Measurements from ENCODE around the gene ZWILCH.

The ZWILCH gene

DNA sequence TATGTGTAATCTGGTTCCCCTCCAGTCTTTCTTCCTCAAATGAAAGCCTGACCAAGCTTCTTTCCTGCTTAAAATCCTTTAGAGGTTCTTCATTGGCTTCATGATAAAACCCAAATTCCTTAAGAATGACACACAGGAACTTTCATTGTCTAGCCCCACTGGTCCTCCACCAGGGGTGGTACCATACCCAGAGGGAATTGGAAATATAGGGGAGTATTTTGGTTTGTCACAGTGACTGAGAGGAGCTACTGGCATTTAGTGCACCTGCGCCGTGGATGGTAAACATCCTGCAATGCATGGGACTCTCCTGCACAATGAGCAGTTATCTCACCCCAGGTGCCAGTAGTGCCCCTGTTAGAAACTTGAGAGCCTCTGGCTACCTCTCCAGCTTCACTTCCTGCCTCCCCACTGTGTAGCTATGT is 10.8 kb downstream of the ZWILCH start:
- H3K4me3 ChIP-seq (ENCODE audit: low read depth, low read length): no peak overlapping the region
- TF ChIP-seq, protein P1, sequence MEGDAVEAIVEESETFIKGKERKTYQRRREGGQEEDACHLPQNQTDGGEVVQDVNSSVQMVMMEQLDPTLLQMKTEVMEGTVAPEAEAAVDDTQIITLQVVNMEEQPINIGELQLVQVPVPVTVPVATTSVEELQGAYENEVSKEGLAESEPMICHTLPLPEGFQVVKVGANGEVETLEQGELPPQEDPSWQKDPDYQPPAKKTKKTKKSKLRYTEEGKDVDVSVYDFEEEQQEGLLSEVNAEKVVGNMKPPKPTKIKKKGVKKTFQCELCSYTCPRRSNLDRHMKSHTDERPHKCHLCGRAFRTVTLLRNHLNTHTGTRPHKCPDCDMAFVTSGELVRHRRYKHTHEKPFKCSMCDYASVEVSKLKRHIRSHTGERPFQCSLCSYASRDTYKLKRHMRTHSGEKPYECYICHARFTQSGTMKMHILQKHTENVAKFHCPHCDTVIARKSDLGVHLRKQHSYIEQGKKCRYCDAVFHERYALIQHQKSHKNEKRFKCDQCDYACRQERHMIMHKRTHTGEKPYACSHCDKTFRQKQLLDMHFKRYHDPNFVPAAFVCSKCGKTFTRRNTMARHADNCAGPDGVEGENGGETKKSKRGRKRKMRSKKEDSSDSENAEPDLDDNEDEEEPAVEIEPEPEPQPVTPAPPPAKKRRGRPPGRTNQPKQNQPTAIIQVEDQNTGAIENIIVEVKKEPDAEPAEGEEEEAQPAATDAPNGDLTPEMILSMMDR (IDR thresholded peaks at IDR 0.05; ENCODE audit: control insufficient read depth, extremely low read depth, insufficient read depth): no peak
- DNase-seq (ENCODE audit: low read depth): no peak

DNA sequence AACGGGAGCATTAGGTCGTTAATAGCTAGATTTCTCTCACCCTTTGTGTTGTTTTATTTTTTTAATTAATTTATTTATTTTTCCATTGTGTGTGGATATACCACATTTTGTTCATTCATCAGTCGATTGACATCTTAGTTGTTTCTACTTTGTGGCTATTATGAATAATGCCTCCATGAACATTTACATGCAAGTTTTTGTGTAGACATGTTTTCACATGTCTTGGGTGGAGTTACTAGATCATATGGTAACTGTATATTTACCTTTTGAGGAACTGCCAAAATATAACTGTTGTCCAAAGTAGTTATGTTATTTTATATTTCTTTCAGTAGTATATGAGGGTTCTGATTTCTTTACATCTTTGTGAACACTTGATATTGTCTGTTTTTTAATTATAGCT is 18.8 kb downstream of the ZWILCH start:
- no peak for DNase-seq (ENCODE audit: low read depth)
- no peak overlapping the region for H3K4me3 ChIP-seq (ENCODE audit: low read depth, low read length)
- TF ChIP-seq, protein P1 (IDR thresholded peaks at IDR 0.05; ENCODE audit: control insufficient read depth, extremely low read depth, insufficient read depth): no peak

DNA sequence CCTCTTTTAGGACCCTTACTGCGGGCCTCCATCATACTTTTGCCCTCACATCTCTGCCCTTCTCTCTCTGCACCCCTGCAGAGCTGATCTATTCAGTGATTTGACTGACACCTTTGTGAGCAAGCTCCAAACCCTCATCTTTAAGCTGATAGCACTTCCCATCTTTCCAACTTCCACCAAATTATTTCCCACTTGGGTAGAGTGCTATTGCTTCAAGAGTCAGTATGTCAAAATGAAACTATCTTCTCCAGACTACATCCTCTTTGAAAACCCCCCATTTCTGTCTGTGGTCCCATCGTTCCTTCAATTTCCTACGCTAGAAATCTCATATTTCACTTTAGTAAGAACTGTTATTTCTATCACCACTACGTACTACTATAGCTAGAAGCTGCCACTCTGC is 19.7 kb downstream of the ZWILCH start:
- DNase-seq (ENCODE audit: low read depth): no peak
- TF ChIP-seq, protein P1 (IDR thresholded peaks at IDR 0.05; ENCODE audit: control insufficient read depth, extremely low read depth, insufficient read depth): no peak
- no peak overlapping the region for H3K4me3 ChIP-seq (ENCODE audit: low read depth, low read length)

DNA sequence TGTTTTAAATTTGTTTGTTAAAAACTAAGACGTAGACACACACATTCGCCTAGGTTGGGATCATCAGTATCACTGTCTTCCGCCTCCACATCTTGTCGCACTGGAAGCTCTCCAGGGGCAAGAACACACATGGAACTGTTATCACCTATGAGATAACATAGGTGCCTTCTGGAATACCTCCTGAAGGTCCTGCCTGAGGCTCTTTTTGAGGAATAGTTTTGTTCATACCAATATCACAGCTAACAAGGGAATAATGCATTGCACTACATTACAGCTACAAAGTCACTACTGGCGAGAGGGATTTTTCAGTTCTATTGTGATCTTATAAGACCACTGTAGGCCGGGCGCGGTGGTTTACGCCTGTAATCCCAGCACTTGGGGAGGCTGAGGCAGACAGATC is 29.9 kb downstream of the ZWILCH start:
- H3K4me3 ChIP-seq (ENCODE audit: low read depth, low read length): no peak overlapping the region
- TF ChIP-seq, protein P1 (IDR thresholded peaks at IDR 0.05; ENCODE audit: control insufficient read depth, extremely low read depth, insufficient read depth): no peak

DNA sequence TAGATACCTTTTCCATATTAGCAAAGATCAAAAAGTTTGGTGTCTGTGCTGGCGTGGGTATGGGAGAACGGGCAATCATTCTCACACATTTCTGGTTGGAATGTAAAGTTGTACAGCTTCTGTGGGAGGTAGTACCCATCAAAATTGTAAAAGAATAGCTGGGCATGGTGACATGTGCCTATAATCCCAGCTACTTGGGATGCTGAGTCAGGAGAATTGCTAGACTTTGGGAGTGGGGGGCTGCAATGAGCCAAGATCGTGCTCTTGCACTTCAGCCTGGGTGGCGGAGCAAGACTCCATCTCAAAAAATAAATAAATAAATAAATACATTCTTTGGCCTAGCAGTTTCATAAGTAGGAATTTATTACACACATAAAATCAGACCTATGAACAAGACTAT is 37.8 kb downstream of the ZWILCH start:
- DNase-seq (ENCODE audit: low read depth): no peak
- no peak overlapping the region for H3K4me3 ChIP-seq (ENCODE audit: low read depth, low read length)
- TF ChIP-seq, protein P1 (IDR thresholded peaks at IDR 0.05; ENCODE audit: control insufficient read depth, extremely low read depth, insufficient read depth): no peak

More for the DNA sequence above, 29.9 kb downstream of the ZWILCH start:
- DNase-seq (ENCODE audit: low read depth): no peak

DNA sequence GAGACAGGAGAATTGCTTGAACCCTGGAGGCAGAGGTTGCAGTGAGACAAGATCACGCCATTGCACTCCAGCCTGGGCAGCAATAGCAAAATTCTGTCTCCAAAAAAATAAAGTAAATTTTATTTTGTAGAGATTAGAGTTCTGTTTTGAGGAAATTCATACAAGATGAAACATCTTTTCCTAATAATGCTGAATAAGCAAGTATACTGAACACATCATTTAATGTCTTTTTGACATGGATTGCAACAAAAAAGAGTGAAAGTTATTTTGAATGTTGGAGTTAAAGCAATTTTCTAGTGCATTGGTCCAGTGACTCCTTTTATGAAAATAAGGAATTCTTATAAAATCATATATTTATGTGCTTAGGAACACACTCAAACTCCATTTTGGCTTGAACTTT is 40.1 kb downstream of the ZWILCH start:
- no peak for DNase-seq (ENCODE audit: low read depth)
- H3K4me3 ChIP-seq (ENCODE audit: low read depth, low read length): no peak overlapping the region
- TF ChIP-seq, protein P1 (IDR thresholded peaks at IDR 0.05; ENCODE audit: control insufficient read depth, extremely low read depth, insufficient read depth): no peak

DNA sequence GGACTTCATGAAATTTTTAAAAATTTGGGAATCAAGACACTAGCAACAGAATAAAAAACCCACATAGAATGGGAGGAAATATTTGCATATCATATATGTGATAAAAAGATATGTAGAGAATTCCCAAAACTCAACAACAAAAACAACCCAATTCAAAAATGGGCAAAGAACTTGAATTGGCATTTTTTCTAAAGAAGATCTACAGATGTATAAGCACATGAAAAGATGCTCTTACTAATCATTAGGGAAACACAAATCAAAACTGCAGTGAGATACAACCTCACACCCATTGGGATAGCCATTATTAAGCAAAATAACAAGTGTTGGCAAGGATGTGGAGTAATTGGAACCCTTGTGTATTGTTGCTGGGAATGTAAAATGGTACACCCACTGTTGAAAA is 50.6 kb downstream of the ZWILCH start:
- TF ChIP-seq, protein P1 (IDR thresholded peaks at IDR 0.05; ENCODE audit: control insufficient read depth, extremely low read depth, insufficient read depth): no peak
- no peak overlapping the region for H3K4me3 ChIP-seq (ENCODE audit: low read depth, low read length)
- DNase-seq (ENCODE audit: low read depth): no peak

Measured in LNCaP clone FGC (cell line).